NT2/D1 (cell line): ENCODE results near the gene BABAM2.

Experiments used
- SUZ12 ChIP-seq: IDR thresholded peaks from 2 replicates; pipeline ENCODE4 v1.6.1; 2011; ENCODE audit not compliant: insufficient read length, insufficient read depth; ENCODE audit errors: extremely low read depth
- YY1 ChIP-seq: IDR thresholded peaks from 2 replicates; pipeline ENCODE4 v1.6.1; 2011; ENCODE audit not compliant: insufficient read length, insufficient read depth
- ZNF274 ChIP-seq: IDR thresholded peaks from 2 replicates; pipeline ENCODE4 v1.6.1; 2011; ENCODE audit warnings: mild to moderate bottlenecking, low read depth, low read length

- no peak for TF ChIP-seq YY1
- no peak for TF ChIP-seq ZNF274
- no peak for TF ChIP-seq SUZ12
Measured at GRCh38 chr2:28287256-28287915, 396.9 kb downstream of the BABAM2 start.
